GM21619 (cell line): ENCODE results near the gene TAS1R3.
A peak's percentile ranks its signal among the peaks of the same experiment; 100 is the strongest.

ENCODE experiments used
- ATAC-seq: cut with Tn5 transposase; IDR thresholded peaks from one replicate; pipeline ENCODE4 v1.9.1; 2021; ENCODE audit not compliant: unreplicated experiment

Gene TAS1R3

GRCh38 chr1:1335792-1336248 lies 4.7 kb downstream of the TAS1R3 start:
- no peak for ATAC-seq

GRCh38 chr1:1336446-1336845 lies 5.4 kb downstream of the TAS1R3 start:
- no peak for ATAC-seq

DNA sequence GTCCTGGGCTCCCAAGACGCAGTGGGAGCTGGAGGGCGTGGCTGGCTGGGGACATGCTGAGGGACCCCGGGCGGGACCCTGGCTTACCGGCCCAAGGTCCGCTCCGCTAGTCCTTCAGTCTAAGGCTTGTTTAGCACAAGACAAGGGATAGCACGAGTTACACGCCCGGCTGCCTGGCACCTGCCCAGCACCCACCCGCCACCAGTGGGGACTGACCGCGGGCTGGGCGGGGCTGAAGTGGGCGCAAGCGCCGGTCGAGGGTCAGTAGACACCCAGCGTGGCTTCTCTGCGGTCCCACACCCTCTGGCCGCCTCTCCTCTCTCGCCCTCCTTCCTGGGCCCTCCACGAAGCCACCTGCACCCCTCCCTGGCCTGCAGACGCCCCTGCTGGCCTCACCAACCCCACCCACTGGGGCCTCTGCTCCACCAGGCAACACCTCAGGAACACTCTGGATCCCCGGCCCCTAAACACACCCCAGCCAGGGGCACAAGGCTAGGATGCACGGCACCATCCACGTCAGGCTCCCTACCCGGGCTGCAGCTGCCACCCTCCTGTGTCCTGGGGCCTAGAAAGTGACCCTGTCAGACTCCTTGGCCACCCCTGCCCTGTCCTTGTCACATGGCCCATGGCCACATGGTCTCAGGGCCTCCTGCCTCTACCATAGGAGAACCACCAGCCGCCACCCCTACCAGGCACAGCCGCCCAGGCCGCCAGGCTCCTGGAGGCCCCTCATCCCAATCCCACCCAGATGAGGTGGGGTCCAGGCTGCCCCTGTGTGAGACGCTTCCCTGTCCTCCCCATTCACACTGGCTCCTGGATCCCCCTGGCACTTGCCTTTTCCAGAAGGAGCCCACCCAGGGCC lies 6.1 kb downstream of the TAS1R3 start:
- ATAC-seq, result no peak

GRCh38 chr1:1337793-1338147 lies 6.7 kb downstream of the TAS1R3 start:
- no peak for ATAC-seq

DNA sequence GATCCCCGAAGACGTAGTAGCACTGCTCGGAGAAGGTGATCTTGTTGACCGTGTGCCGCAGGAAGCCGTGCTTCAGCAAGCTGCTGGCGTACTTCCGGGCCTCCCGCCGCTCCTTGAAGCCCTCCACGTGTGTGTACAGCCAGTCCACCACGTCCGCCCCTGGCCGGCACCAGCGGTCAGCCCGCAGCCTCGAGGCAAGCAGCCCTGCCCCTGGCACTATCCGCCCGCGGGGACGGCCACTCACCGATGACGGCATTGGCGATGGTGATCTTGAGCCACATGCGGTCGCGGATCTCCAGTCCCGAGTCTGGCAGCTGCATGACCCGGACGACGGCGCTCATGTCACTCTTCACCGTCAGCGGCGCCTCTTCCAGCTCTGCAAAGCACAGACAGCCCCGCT lies 7.2 kb downstream of the TAS1R3 start:
- ATAC-seq, result no peak

- ATAC-seq, result no peak
These were observed 9.1 kb downstream of the TAS1R3 start for GRCh38 chr1:1340185-1340584.

DNA sequence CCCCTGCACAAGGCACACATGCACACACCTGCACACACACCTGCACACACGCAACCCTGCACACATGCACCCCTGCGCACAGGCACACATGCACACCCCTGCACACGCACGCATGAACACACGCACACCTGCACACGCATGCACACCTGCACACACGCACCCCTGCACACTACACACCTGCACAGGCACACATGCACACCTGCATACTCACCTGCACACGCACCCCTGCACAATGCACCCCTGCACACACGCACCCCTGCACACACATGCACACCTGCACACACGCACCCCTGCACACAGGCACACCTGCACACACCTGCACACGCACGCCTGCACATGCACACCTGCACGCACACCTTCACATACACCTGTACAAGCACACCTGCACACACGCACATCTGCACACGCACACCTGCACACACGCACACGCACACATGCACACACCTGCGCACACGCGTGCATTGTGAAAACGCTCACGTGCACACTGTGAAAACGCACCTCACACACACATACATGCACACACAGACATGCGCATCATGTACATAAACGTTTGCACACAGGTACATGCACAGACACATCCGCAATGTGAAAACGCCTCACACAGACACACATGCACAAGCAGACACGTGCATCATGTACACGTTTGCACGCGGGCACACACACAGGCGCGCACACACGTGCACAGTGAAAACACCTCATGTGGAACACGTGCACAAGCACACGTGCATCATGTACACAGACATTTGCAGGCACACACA lies 9.9 kb downstream of the TAS1R3 start:
- ATAC-seq, result no peak

- no peak for ATAC-seq
These were observed 10.5 kb downstream of the TAS1R3 start for GRCh38 chr1:1341549-1342021.

DNA sequence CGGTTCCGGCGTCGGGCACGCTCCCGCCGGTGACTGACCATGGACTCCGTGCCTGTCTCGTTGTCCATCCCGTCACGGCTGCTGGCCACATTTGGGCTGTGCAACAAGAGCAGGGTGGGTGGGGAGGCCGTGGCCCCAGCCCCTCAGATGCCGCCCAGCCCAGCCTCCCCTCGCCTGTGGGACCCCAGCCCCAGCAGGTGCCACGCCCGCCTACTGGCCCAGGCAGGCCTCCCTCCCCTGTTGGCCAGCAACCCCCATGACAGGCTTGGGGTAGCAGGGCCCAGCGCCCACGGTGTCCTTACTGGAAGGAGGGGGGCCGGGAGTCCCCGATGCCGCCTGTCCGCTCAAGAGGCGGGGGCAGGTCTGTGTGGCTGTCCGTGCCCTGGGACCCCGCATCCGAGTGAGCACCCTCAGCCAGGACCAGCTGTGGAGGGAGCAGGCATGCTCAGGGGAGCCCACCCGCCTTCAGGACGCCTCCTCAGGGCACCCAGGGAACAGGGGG lies 11.0 kb downstream of the TAS1R3 start:
- no peak for ATAC-seq

GRCh38 chr1:1342584-1343115 lies 11.6 kb downstream of the TAS1R3 start:
- no peak for ATAC-seq

DNA sequence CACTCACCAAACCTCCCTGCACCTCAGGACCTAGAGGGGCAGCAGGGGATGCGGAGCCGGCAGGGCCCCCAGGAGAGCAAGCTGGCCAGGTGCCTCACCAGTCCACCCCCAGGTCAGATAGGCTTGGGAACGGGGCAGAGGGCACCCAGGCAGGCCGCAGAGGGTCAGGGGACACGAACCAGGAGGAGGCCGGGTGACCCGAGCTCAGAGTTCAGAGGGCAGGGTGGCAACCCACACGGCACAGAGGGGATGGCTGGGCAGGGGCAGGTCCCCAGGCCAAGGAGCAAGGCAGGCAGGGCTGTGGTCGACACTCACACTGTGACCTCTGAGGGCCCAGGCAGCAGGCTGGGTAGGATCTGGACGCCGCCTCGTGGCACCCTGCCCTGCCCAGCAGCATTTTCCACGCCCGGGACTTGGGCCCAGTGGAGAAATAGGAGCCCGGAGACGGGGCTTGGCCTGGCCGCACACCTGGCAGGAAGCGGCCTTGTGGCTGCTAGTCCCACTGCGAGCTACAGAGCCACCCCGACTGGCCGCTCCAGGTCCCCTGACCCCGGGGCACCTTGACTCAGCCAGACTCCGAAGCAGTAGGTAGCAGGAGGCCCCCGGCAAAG lies 12.8 kb downstream of the TAS1R3 start:
- no peak for ATAC-seq

GRCh38 chr1:1344655-1345361 lies 13.7 kb downstream of the TAS1R3 start:
- ATAC-seq, result no peak

DNA sequence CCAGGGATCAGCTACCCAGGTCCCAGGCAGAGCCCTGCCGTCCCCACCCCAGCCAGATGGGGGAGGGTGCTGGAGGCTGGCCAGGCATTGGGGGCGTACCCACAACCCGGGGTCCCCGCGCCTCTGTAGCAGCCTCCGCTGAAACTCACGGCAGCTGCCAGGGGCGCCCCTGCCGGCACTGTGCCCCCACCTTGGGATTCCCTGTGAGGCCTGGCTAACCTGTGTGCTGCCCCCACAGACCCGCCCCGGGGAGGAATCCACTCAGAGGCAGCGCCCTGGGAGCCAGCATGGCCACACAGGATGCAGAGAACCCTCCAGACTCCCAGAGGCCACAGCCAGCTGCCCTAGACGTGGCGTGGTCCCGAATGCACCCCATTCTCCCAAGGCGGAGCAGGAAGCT lies 14.3 kb downstream of the TAS1R3 start:
- ATAC-seq, result no peak

DNA sequence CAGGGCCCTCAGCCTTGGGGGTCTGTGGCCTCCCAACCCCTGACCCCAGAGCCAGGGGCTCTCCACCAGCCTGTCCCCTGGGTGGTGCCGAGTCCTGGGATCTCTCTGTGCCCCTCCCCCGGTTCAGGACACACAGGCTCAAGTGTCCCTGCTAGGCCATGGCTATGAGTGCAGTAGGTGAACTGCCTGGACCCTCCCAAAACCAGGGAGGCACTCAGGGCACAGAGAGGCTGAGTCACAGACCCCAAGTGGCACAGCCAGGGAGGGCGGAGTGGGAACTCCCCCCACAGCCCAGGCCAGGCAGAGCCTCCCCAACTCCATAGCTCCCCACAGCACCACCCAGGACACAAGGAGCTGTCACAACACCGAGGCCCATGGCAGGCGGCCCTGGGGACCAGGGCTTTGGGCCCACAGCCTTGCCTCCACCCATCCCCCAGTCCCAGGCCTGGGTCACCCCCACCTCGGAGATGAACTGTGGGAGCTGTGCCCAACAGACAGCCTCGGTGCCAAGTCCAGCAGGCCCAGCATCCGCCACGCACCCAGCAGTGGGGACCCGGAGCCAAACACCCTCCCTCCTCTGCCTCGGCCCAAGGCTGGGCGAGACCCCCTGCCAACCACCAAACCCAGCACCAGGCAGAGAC lies 14.9 kb downstream of the TAS1R3 start:
- ATAC-seq, result no peak

DNA sequence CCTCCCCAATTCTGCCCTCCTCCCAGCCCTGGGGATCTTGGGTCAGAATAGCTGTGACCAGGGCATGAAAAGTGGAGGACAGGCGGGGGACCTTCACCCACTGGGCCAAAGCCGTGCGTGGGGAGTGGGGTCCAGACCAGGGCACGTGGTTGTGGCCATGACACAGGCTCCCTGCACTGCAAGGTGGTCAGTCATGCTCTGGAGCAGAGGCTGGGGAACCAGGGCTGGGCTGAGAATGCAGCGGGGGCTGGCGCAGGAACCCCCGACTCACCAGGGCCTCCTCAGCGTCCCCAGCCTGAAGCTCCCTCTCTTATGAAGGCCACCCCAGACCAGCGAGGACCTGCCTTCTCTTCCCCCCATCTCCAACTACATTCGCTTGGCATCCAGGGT lies 15.4 kb downstream of the TAS1R3 start:
- no peak for ATAC-seq

GRCh38 chr1:1347026-1347595 lies 16.0 kb downstream of the TAS1R3 start:
- ATAC-seq, result no peak

DNA sequence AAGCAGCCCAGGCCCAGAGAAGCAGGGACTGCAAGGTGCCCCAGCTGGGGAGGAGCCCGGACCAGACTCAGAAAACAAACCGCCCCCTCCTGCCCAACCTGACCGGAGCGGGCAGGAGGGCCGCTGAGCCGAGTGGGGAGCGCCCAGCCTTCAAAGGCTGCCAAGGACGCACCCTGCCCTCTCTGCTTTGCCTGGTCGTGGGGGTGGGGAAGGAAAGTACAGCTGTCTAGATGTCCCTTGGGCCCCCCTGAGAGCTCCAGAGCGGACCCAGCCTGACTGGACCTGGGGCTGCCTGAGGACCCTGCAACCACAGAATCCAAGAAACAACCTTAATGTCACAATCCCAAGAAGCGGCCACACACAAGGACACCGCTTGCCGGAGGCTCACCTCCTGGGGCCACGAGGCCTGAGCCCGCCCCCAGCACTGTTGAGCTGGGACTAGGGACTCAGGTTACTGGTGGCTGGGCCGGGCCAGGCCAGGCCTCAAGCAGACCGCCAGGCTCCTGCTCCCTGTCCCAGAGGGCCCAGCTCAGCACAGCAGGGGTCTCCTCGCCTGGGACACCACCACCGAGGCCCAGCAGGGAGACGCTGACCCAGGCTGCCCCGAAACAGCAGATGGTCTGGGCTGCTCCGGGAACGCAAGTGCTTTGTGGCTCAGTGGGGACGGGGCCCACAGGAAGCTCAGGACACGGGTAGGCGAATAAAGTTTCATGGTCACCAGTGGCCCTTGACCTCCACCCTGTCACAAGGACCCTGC lies 16.8 kb downstream of the TAS1R3 start:
- no peak for ATAC-seq

- ATAC-seq, result peak; percentile 23
These were observed 17.6 kb downstream of the TAS1R3 start for GRCh38 chr1:1348420-1349255.
